K562 (cell line): ENCODE measurements around the gene PCSK5. TPM values are rescaled to one million over a fixed set of nuclear protein-coding genes. Genes with fewer than 3 reads are reported as not detected.
A peak's percentile ranks its signal among the peaks of the same experiment; 100 is the strongest.

ENCODE experiments used
- ATAC-seq: fragments of 200-7000 bp; cut with Tn5 transposase; 3 replicates; pipeline ENCODE4 v1.9.1; 2020; ENCODE audit warnings: moderate library complexity
- BruUV-seq: library from RNA; stranded (reverse); fragments of 400-500 nt; replicated peaks from 2 replicates; lab custom pipeline; 2021; lab: Mats Ljungman, UMichigan
- CTCF ChIA-PET: fragments of 300-600 bp; formaldehyde crosslinking; extraction: SDS; loops from one replicate; lab custom pipeline; 2021; ENCODE audit warnings: low intra/inter-chr PET ratio; lab: Yijun Ruan, JAX
- POLR2A ChIA-PET: fragments of 300-600, 350-650 bp; sonication (Branson Sonifier 250); formaldehyde crosslinking; extraction: SDS; loops from one replicate; lab custom pipeline; 2021; ENCODE audit warnings: antibody characterized with exemption, inconsistent platforms; lab: Yijun Ruan, JAX
- DNase-seq, 4 experiments: peaks; one replicate each; pipeline versions ENCODE4 v3.0.0 to v3.0.0-alpha.2; 2011 to 2018; ENCODE audit warnings: low spot score in 3 of 4, mixed read lengths in 3 of 4; ENCODE audit errors: extremely low read depth in 1 of 4
- FAIRE-seq: peaks from 2 replicates; lab custom pipeline; 2011; peaks lifted over from hg19 to GRCh38; lab: Jason Lieb, UNC
- H2AFZ ChIP-seq: 2 replicates; pipeline ENCODE4 v1.6.0; 2011; ENCODE audit warnings: low read depth, low read length, control low read depth, inconsistent platforms
- H3K27ac ChIP-seq: fragments of 200-600 bp; 3 replicates; pipeline ENCODE4 v1.8.0; 2011; ENCODE audit warnings: low read depth, mild to moderate bottlenecking, control low read depth, inconsistent platforms, low read length, moderate library complexity, mixed read lengths; ENCODE audit errors: extremely low read depth
- H3K27me3 ChIP-seq, 2 experiments: fragments of 300-600 bp in 1 of 2; 2 replicates in 1 of 2; 3 replicates in 1 of 2; pipeline versions ENCODE4 v1.6.0 to v1.8.0; 2011; ENCODE audit warnings: inconsistent platforms in 2 of 2, low read length in 2 of 2, mild to moderate bottlenecking in 1 of 2, mixed read lengths in 1 of 2, moderate library complexity in 1 of 2; ENCODE audit not compliant: control insufficient read depth in 2 of 2, insufficient read depth in 2 of 2
- H3K36me3 ChIP-seq: fragments of 300-600 bp; 3 replicates; pipeline ENCODE4 v1.8.0; 2011; ENCODE audit warnings: mild to moderate bottlenecking, low read length, inconsistent platforms; ENCODE audit not compliant: control insufficient read depth, insufficient read depth
- H3K4me1 ChIP-seq, 2 experiments: fragments of 200-600 bp in 1 of 2; replicated peaks in 1 of 2; 2 replicates in 1 of 2; 3 replicates in 1 of 2; pipeline versions ENCODE4 v1.5.1 to v1.8.0; 2011; ENCODE audit warnings: inconsistent platforms in 2 of 2, low read length in 2 of 2, mild to moderate bottlenecking in 1 of 2, mixed read lengths in 1 of 2, moderate library complexity in 1 of 2; ENCODE audit not compliant: control insufficient read depth in 2 of 2, insufficient read depth in 2 of 2
- H3K4me2 ChIP-seq: 2 replicates; pipeline ENCODE4 v1.6.1; 2011; ENCODE audit warnings: low read length, control low read depth, inconsistent platforms, mixed read lengths; ENCODE audit not compliant: insufficient read depth
- H3K4me3 ChIP-seq: fragments of 200-600 bp; sonication (generic), shearing (Covaris generic); 2 replicates; pipeline ENCODE4 v1.5.1; 2016; ENCODE audit warnings: control low read depth, inconsistent platforms
- H3K79me2 ChIP-seq: fragments of 200-600 bp; 3 replicates; pipeline ENCODE4 v1.8.0; 2011; ENCODE audit warnings: low read length, inconsistent platforms; ENCODE audit not compliant: control insufficient read depth, insufficient read depth
- H3K9ac ChIP-seq, 2 experiments: 2 replicates each; pipeline versions ENCODE4 v1.6.0 to v1.6.1; 2011; ENCODE audit warnings: low read depth in 2 of 2, low read length in 2 of 2, control low read depth in 1 of 2, inconsistent platforms in 1 of 2, mild to moderate bottlenecking in 1 of 2, mixed read lengths in 1 of 2; ENCODE audit not compliant: insufficient read depth in 1 of 2
- H3K9me1 ChIP-seq: one replicate; pipeline ENCODE4 v1.6.0; 2011; ENCODE audit warnings: inconsistent platforms, mild to moderate bottlenecking, low read length, moderate library complexity; ENCODE audit not compliant: control insufficient read depth, insufficient read depth
- H3K9me3 ChIP-seq: replicated peaks from 2 replicates; pipeline ENCODE4 v1.5.1; 2011; ENCODE audit warnings: low read depth, low read length, inconsistent platforms; ENCODE audit not compliant: control insufficient read depth, insufficient read depth
- H4K20me1 ChIP-seq: replicated peaks from 2 replicates; pipeline ENCODE4 v1.6.1; 2011; ENCODE audit warnings: low read length, inconsistent platforms, mixed read lengths; ENCODE audit not compliant: control insufficient read depth, insufficient read depth
- ARNT ChIP-seq, 2 experiments: fragments of 450-650 bp; IDR thresholded peaks; 2 replicates each; pipeline ENCODE4 v1.6.1; 2016; ENCODE audit warnings: mild to moderate bottlenecking in 1 of 2
- DDX20 ChIP-seq: fragments of 450-650 bp; IDR thresholded peaks from 2 replicates; pipeline ENCODE4 v1.6.1; 2016; ENCODE audit warnings: missing genetic modification characterization, low read depth, mild to moderate bottlenecking, missing compliant biosample characterization, moderate library complexity
- ELF1 ChIP-seq: fragments of 200-800 bp; sonication (Bioruptor generic); IDR thresholded peaks from 2 replicates; pipeline ENCODE4 v1.6.1; 2016; ENCODE audit warnings: missing genetic modification characterization, missing compliant biosample characterization
- FOSL1 ChIP-seq: fragments of 200-800 bp; sonication (Bioruptor generic); conservative IDR thresholded peaks from 2 replicates; pipeline ENCODE4 v1.6.1; 2016; ENCODE audit warnings: missing genetic modification characterization, missing compliant biosample characterization
- GATAD2B ChIP-seq: fragments of 450-650 bp; IDR thresholded peaks from 2 replicates; pipeline ENCODE4 v1.6.1; 2017; ENCODE audit warnings: mild to moderate bottlenecking, borderline replicate concordance
- KDM2B ChIP-seq: fragments of 250-450 bp; sonication (Bioruptor Pico); IDR thresholded peaks from 2 replicates; pipeline ENCODE4 v1.8.0; 2021; ENCODE audit warnings: mild to moderate bottlenecking, moderate library complexity
- NCOA6 ChIP-seq: fragments of 450-650 bp; IDR thresholded peaks from 2 replicates; pipeline ENCODE4 v1.6.1; 2017; ENCODE audit warnings: mild to moderate bottlenecking
- NFIC ChIP-seq: fragments of 450-650 bp; IDR thresholded peaks from 2 replicates; pipeline ENCODE4 v1.6.1; 2017; ENCODE audit warnings: mild to moderate bottlenecking, inconsistent platforms
- NR2C1 ChIP-seq, 2 experiments: fragments of 450-650 bp; IDR thresholded peaks; 2 replicates each; pipeline ENCODE4 v1.6.1; 2017; ENCODE audit warnings: mild to moderate bottlenecking in 2 of 2, antibody characterized with exemption in 1 of 2, inconsistent platforms in 1 of 2, missing compliant biosample characterization in 1 of 2, missing genetic modification characterization in 1 of 2
- SMC3 ChIP-seq: conservative IDR thresholded peaks from 2 replicates; pipeline ENCODE4 v1.6.1; 2011; ENCODE audit warnings: low read depth, low read length, improper control_type of control experiment; ENCODE audit not compliant: insufficient read depth
- ZFP1 ChIP-seq: fragments of 450-650 bp; formaldehyde crosslinking; IDR thresholded peaks from 2 replicates; pipeline ENCODE4 v1.4.0; 2020; ENCODE audit warnings: mild to moderate bottlenecking, mixed read lengths
- ZKSCAN8 ChIP-seq: fragments of 200-800 bp; sonication (Bioruptor generic); IDR thresholded peaks from 2 replicates; pipeline ENCODE4 v1.6.1; 2016; ENCODE audit warnings: missing genetic modification characterization, missing compliant biosample characterization
- ZNF23 ChIP-seq: fragments of 250-450 bp; sonication (Bioruptor Pico); IDR thresholded peaks from 2 replicates; pipeline ENCODE4 v1.4.0; 2020; ENCODE audit warnings: mild to moderate bottlenecking
- WGBS: fragments of 100-300 bp; shearing (Covaris generic); methylation state at CpG from one replicate; pipeline ENCODE4 v1.1.6; 2016; ENCODE audit warnings: low coverage, mixed read lengths; ENCODE audit not compliant: insufficient coverage; ENCODE audit errors: missing lambda C conversion rate; 5-methylcytosine and 5-hydroxymethylcytosine counted together
- in situ Hi-C: fragments of 300-500 bp; cut with MboI; formaldehyde crosslinking; loops from 4 replicates; pipeline ENCODE4 v1.15.0; 2018; ENCODE audit warnings: inconsistent platforms, mixed read lengths
- intact Hi-C: fragments of 100-400 bp; cut with micrococcal nuclease; formaldehyde crosslinking; loops from 2 replicates; pipeline ENCODE4 v1.14.2; 2022
- polyA plus RNA-seq, 8 experiments: library from polyadenylated mRNA; depleted of rRNA in 4 of 8; stranded (reverse) in 5 of 8; unstranded in 3 of 8; fragments of >200 nt; fragmentation: Nextera tagmentation in 2 of 8; fragmentation: Illumina TruSeq in 1 of 8; extraction: Ambion mirVana in 2 of 8; extraction: Trizol in 1 of 8; gene quantifications; 2 replicates each; pipeline versions ENCODE4 v1.2.1 to v1.2.3, GENCODE V29; 2011 to 2014; ENCODE audit warnings: inconsistent platforms in 1 of 8, missing spikeins in 1 of 8
- total RNA-seq, 7 experiments: library from RNA; depleted of rRNA in 6 of 7; stranded (reverse); fragments of >200 nt in 6 of 7; fragmentation: Illumina TruSeq in 2 of 7; extraction: Trizol in 2 of 7; gene quantifications; 2 replicates each; pipeline versions ENCODE4 v1.2.1 to v1.2.3, GENCODE V29; 2011 to 2021; ENCODE audit warnings: low replicate concordance in 1 of 7
- TF ChIP-seq, protein P1 (sequence below), 2 experiments: IDR thresholded peaks in 1 of 2; conservative IDR thresholded peaks in 1 of 2; 2 replicates each; pipeline ENCODE4 v1.6.1; 2016; ENCODE audit warnings: low read depth in 2 of 2, mild to moderate bottlenecking in 1 of 2, missing compliant biosample characterization in 1 of 2, missing genetic modification characterization in 1 of 2, moderate library complexity in 1 of 2
- TF ChIP-seq, protein P2 (sequence below): fragments of 450-650 bp; formaldehyde crosslinking; IDR thresholded peaks from 2 replicates; pipeline ENCODE4 v1.4.0; 2020; ENCODE audit warnings: mild to moderate bottlenecking, moderate library complexity
- TF ChIP-seq, protein P3 (sequence below): fragments of 200-400 bp; formaldehyde crosslinking; IDR thresholded peaks from 2 replicates; pipeline ENCODE4 v1.6.1; 2017; ENCODE audit warnings: mild to moderate bottlenecking, low read depth, low read length, moderate library complexity

PCSK5 gene
- total and polyA plus RNA-seq, 9 of the 15 experiments (the other 6 are each of a cell fraction or from before 2014, with no cell fraction given) = not detected

DNA sequence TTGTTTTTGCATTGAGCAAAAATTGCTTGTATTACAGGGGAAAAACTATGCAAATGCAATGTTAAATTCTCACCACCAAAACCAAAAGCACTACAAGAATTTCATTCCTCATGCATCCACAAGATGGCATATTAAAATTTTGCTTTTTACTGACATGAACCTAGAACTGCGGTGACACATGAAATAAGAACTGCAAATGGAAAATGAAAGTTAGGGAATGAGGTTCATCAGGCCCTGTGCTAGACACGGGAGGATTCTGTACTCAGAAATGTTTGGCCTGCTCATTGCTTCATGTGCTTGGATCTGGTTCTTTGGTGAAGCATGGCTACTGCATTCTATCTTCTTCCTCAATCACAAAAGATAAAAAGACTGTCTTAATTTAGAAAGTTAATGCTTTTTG, 512.9 kb downstream of the PCSK5 start:
- DNase-seq (peak in 2 of 4 experiments; percentile 9 to 11), ATAC-seq (peak; percentile 64), FAIRE-seq (peak; percentile 59)
- Histone ChIP-seq H3K9ac (no peak overlapping the region), H2AFZ (peak overlapping the region; percentile 85; the same call in 1 of the 2 replicates), H3K79me2 (no peaks in the 10 kb centered on the region), H3K4me1 (0 out of 5 replicates have a peak, but pooled peaks cover 0 to 3% of the 10 kb centered on the region in 2 experiments), H3K36me3 (no peaks in the 10 kb centered on the region), H3K27me3 (no peaks in the 10 kb centered on the region), H3K9me3 (no peaks in the 10 kb centered on the region), H3K4me3 (no peak overlapping the region), H3K9me1 (no peaks in the 10 kb centered on the region), H3K27ac (no peak overlapping the region), H4K20me1 (no peaks in the 10 kb centered on the region), H3K4me2 (peak overlapping the region; percentile 33; the same call in 1 of the 2 replicates)
- ChIA-PET CTCF (interaction anchor here (2.4 kb wide), 1 partner anchor 301 kb away, joined by 13 read pairs; no protein-coding TSS in a partner anchor), POLR2A (no interaction called here)
- in situ Hi-C loops = no loop called here
- intact Hi-C loops = loop anchor here (10.0 kb wide), 1 partner anchor 51 kb away; the partner anchor contains the start of gene GCNT1
- WGBS = 0% methylated on average over 2 of the region's 2 CpGs
- no TSS peak for BruUV-seq
- TF ChIP-seq KDM2B (CRISPR knock-in tag) = no peak
- TF ChIP-seq, protein P1, sequence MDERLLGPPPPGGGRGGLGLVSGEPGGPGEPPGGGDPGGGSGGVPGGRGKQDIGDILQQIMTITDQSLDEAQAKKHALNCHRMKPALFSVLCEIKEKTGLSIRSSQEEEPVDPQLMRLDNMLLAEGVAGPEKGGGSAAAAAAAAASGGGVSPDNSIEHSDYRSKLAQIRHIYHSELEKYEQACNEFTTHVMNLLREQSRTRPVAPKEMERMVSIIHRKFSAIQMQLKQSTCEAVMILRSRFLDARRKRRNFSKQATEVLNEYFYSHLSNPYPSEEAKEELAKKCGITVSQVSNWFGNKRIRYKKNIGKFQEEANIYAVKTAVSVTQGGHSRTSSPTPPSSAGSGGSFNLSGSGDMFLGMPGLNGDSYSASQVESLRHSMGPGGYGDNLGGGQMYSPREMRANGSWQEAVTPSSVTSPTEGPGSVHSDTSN (CRISPR knock-in tag; IDR thresholded peaks at IDR 0.05; ENCODE audit: low read depth) = no peak
- TF ChIP-seq, protein P1 (tag; conservative IDR thresholded peaks at IDR 0.05; ENCODE audit: low read depth) = 0 out of 2 replicates have a peak, but pooled peaks have one; percentile 21
- TF ChIP-seq ARNT (IDR thresholded peaks at IDR 0.05) = no peak
- TF ChIP-seq ELF1 (tag) = no peak
- TF ChIP-seq ZFP1 (CRISPR knock-in tag) = no peak
- TF ChIP-seq, protein P2, sequence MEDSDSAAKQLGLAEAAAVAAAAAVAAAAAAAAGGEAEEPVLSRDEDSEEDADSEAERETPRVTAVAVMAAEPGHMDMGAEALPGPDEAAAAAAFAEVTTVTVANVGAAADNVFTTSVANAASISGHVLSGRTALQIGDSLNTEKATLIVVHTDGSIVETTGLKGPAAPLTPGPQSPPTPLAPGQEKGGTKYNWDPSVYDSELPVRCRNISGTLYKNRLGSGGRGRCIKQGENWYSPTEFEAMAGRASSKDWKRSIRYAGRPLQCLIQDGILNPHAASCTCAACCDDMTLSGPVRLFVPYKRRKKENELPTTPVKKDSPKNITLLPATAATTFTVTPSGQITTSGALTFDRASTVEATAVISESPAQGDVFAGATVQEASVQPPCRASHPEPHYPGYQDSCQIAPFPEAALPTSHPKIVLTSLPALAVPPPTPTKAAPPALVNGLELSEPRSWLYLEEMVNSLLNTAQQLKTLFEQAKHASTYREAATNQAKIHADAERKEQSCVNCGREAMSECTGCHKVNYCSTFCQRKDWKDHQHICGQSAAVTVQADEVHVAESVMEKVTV (CRISPR knock-in tag) = peak; percentile 43; the same call in 1 of the 2 replicates
- TF ChIP-seq DDX20 (tag) = no peak
- no peak for TF ChIP-seq ZKSCAN8 (CRISPR knock-in tag)
- no peak for TF ChIP-seq FOSL1
- TF ChIP-seq GATAD2B = no peak
- no peak for TF ChIP-seq NCOA6
- TF ChIP-seq ZNF23 (CRISPR knock-in tag) = no peak
- 0 out of 2 replicates have a peak, but pooled peaks have one; percentile 3 for TF ChIP-seq SMC3
- no peak for TF ChIP-seq NFIC
- TF ChIP-seq, protein P3, sequence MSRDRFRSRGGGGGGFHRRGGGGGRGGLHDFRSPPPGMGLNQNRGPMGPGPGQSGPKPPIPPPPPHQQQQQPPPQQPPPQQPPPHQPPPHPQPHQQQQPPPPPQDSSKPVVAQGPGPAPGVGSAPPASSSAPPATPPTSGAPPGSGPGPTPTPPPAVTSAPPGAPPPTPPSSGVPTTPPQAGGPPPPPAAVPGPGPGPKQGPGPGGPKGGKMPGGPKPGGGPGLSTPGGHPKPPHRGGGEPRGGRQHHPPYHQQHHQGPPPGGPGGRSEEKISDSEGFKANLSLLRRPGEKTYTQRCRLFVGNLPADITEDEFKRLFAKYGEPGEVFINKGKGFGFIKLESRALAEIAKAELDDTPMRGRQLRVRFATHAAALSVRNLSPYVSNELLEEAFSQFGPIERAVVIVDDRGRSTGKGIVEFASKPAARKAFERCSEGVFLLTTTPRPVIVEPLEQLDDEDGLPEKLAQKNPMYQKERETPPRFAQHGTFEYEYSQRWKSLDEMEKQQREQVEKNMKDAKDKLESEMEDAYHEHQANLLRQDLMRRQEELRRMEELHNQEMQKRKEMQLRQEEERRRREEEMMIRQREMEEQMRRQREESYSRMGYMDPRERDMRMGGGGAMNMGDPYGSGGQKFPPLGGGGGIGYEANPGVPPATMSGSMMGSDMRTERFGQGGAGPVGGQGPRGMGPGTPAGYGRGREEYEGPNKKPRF = no peak
- TF ChIP-seq NR2C1 (IDR thresholded peaks at IDR 0.05) = peak; percentile 9; the same call in 1 of the 2 replicates
- TF ChIP-seq NR2C1 (tag; IDR thresholded peaks at IDR 0.05) = no peak
